Activated effector memory CD4-positive, alpha-beta T cell treated with Interleukin-2 at 50 U/mL for 16 hours (primary cell): ENCODE data around the gene KCTD19.
A peak's percentile ranks its signal among the peaks of the same experiment; 100 is the strongest.

Experiments
- DNase-seq: peaks from one replicate; pipeline ENCODE4 v3.0.0-alpha.2; 2020

Gene KCTD19

GRCh38 chr16:67256701-67257230 lies 69.8 kb downstream of the KCTD19 start:
- no peak for DNase-seq

- DNase-seq = no peak
Measured at GRCh38 chr16:67255553-67256221, 70.9 kb downstream of the KCTD19 start.

GRCh38 chr16:67254801-67255552 lies 71.6 kb downstream of the KCTD19 start:
- DNase-seq = no peak

- no peak for DNase-seq
Measured at GRCh38 chr16:67252609-67253497, 73.7 kb downstream of the KCTD19 start.

- DNase-seq = no peak
Measured at GRCh38 chr16:67250045-67250327, 76.6 kb downstream of the KCTD19 start.

GRCh38 chr16:67249178-67250044 lies 77.1 kb downstream of the KCTD19 start:
- no peak for DNase-seq

GRCh38 chr16:67248401-67249177 lies 78.0 kb downstream of the KCTD19 start, which contains the start of gene SLC9A5:
Gene SLC9A5, plus strand, starts transcription at chr16:67248979. Its CDS starts 36 bp downstream, at chr16:67249015.
- DNase-seq = no peak

- DNase-seq = no peak
Measured at GRCh38 chr16:67248073-67248400, 78.5 kb downstream of the KCTD19 start.

GRCh38 chr16:67247192-67248072 lies 79.1 kb downstream of the KCTD19 start, which contains the start of gene FHOD1:
Gene FHOD1, minus strand, starts transcription at chr16:67247481. Its CDS starts 71 bp downstream, at chr16:67247410.
- peak; percentile 94 for DNase-seq

- no peak for DNase-seq
Measured at GRCh38 chr16:67246756-67247191, 79.8 kb downstream of the KCTD19 start.

- DNase-seq = peak; percentile 34
Measured at GRCh38 chr16:67246081-67246755, 80.3 kb downstream of the KCTD19 start.

- no peak for DNase-seq
Measured at GRCh38 chr16:67245674-67246080, 80.9 kb downstream of the KCTD19 start.

GRCh38 chr16:67245186-67245585 lies 81.4 kb downstream of the KCTD19 start:
- DNase-seq = no peak

GRCh38 chr16:67244387-67245185 lies 82.0 kb downstream of the KCTD19 start:
- DNase-seq = peak; percentile 65

- no peak for DNase-seq
Measured at GRCh38 chr16:67243481-67243880, 83.1 kb downstream of the KCTD19 start.

GRCh38 chr16:67242138-67242730 lies 84.3 kb downstream of the KCTD19 start:
- DNase-seq = no peak

- DNase-seq = no peak
Measured at GRCh38 chr16:67241008-67241900, 85.3 kb downstream of the KCTD19 start.
